GM19193 (cell line): Measurements from ENCODE around the gene RAB34.

ENCODE experiments used
- POLR2A ChIP-seq: IDR thresholded peaks from 4 replicates; pipeline ENCODE4 v1.6.1; 2011; ENCODE audit not compliant: insufficient read depth, insufficient read length; ENCODE audit errors: extremely low read depth

The RAB34 gene, protein sequence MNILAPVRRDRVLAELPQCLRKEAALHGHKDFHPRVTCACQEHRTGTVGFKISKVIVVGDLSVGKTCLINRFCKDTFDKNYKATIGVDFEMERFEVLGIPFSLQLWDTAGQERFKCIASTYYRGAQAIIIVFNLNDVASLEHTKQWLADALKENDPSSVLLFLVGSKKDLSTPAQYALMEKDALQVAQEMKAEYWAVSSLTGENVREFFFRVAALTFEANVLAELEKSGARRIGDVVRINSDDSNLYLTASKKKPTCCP

DNA sequence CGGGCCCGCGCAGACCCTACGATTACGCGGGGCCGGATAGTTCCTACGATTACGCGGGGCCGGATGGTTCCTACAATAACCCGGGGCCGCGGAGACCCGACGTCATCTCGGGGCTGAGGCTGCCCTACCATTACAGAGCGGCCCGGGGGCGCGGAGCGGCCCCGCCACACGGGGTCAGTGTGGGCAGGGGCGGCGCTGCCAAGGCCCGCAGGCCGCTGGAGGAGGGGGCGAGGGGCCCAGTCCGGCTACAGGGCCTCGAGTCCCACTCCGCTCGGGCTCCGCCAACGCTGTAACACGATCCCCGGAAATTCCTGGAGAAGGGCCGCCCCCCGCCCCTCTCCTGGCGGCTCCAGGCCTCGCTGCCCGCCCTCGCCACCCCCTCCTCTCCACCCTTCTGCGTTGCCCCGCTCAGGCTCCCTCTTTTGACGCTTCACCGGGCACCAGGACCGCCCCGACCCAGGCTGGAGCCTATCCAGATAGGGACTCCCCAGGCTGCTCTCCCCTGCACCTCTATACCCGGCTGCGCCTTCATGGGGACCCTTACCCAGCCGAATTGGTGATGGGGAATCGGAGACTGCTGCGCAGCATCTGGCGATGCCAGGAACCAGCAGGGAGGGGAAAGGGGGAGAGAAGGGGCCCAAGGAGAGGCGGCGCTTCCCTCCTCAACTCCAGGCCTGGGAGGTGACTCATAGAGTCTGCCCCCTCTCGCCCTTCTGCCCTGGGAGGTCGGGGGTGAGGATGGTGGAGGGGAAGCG, at the start of gene RAB34:
Gene RAB34, minus strand, starts transcription at position 291 of the 755 bp plus-strand sequence. CDS start 602 bp downstream, outside the sequence.
- TF ChIP-seq POLR2A, result no peak

DNA sequence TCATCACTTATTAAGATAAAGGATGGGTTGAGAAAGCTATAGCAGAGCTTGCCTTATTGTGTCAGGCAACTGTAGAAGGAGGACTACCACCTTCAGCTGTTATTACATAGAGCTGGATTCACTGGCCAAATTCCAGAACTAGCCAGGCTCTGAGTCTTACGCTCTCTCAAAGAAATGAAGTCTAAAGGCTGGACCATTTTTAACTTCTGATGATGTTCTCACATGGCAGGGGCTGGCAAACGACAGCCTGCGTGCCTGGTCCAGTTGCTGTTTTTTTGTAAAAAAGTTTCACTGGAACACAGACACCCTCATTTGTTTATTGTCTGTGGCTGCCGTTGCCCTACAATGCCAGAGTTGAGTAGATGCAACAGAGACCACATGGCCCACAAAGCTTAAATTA, 47.4 kb upstream of the RAB34 start:
- TF ChIP-seq POLR2A, result no peak

DNA sequence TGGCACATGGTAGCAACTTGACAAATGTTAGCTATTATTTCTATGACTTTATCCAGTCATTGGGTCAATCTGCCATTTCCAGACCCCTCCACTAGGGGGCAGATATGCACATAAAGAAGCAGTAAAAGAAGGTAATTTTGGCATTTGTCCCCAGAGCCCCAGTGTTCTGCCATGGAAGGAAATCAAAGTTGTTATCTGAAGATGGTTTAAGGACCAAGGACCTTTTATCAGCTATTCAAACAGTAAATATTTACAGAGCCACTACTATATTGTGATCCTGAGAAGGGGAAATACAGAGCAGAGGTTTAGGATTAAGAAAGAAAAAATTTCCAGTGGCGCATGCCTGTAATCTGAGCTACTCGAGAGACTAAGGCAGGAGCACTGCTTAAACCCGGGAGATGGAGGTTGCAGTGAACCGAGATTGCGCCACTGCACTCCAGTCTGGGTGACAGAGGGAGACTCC, 46.2 kb upstream of the RAB34 start:
- TF ChIP-seq POLR2A, result no peak

DNA sequence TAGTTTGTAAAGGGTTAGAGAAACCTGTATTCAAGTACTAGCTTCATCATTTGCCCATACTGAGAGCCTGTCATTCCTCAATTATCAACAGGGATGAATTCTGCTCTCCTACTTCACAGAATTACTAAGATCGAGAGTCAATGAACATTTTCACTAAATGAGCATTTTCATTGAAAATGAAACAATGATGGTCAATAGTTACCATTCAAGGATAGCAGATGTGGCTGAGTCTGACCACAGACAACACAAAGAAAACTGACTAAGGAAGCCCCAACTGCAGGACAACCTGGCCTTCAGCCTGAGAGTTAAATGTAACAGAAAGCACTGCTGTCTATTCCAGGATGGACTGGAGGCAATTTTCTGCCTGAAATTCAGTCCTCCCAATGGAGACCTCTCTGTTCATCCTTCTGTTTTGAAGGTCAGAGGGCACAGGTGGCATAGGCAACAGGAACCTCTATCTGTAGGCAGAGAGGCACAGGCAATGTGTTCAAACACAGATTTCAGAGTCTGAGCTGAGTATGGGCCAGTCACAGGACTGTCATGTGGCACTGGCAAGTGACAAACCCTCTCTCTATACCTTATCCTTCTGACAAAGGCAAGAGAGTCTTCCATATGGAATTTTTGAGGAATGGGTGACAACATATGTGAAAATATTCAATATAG, 45.6 kb upstream of the RAB34 start:
- no peak for TF ChIP-seq POLR2A

DNA sequence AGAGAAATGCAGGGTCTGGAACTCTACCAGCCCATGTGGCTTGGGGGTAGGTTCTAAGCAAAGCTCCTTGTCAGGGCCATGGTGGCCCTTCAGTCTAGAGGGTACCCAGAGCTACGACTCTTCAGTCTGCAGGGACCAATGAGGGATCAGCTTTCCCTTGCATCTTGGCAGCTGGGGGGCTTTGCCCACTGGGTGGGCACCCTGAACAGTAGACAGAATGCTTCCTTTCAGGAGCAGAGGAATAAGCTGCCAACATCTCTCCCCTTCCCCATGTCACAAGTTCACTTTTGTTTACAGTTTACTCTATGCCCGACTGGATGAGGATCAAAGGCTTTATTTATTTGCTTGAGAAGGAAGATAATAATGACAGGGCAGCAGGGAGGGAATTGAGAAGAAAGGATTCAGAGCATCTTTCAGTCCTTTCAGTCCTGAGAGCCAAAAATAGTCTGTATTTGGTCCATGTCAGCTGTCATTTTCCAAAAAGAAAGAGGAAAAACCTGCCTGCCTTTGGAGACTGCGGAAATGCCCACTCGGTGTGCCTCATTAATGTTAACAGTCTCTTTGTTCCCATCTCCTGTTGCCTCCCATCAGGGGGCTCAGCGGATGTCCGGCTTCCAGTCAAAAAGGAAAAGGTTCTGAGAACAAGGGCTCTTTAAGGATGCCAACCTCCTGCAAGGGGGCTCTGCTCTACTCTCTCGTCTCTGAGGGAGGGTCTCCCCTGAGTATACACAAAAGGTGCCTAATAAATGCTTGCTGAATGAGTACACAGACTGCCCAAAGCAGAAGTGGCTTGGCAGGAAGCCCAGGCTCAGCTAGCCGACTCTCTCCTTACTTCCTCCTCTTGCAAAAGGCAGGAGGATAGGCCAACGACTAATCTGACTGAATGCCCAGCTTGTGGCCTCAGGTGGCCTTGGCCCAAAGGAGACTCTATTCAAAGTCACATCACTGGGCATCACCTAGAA, 43.2 kb upstream of the RAB34 start:
- no peak for TF ChIP-seq POLR2A

DNA sequence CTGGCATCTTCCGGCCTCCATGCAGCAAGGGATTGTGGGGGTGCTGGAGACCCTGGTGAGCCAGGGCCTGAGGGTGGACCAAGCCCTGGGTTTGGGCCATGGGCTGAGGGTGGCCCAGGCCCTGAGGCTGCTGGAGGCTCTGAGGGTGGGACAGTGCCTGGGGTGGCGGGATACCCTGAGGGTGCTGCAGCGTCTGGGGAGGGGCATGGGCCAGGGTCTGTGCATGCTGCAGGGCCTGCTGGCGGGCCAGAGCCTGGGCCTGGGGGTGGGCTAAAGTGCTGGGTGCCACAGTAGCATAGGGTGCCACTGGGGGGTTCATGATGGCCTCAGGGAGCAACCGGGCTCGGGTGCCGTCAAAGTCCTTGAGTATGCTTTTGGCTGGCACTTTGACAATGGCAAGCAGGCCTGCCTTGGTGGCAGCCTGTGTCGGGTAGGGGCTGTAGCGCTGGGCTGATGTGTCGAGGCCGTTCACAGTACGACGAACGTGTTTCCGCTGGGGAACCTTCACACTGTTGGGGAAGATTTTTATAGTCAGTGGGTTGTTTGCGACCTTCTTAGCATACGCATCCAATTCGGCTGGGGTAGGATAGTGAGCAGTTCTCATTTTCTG, 41.7 kb upstream of the RAB34 start:
- TF ChIP-seq POLR2A, result no peak

DNA sequence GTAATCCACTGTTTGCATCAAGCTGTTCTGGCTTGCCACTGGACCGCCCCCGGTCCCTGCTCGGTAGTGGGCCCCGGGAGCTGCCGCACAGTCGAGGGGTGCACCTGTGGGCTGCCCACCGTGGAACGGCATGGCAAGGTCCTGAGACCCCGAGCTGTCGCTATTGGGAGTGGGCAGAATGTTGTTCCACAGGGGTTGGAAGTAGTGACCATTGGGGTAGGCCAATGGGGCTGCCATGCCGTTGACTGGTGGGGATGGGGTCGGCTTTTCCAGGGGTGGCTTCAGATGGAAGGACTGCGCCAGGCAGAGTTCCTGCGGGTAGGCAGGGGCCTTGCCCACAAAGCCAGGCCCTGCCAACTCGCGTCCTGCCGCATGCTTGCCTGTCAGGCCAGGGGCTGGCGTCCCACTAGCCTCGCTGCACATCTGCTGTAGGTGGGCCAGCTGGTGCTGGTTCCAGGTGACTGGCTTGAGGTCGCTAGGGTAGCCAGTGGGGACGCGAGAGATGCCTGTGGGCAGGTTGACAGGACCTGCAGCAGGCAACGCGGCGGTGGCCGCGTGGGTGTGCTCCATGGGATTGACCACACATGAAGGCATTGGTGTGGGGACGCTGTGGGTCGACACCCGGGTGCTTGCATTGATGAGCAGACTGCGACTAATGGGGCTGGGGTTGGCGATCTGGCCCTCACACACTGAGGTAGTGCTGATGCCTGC, 40.9 kb upstream of the RAB34 start:
- TF ChIP-seq POLR2A, result no peak

DNA sequence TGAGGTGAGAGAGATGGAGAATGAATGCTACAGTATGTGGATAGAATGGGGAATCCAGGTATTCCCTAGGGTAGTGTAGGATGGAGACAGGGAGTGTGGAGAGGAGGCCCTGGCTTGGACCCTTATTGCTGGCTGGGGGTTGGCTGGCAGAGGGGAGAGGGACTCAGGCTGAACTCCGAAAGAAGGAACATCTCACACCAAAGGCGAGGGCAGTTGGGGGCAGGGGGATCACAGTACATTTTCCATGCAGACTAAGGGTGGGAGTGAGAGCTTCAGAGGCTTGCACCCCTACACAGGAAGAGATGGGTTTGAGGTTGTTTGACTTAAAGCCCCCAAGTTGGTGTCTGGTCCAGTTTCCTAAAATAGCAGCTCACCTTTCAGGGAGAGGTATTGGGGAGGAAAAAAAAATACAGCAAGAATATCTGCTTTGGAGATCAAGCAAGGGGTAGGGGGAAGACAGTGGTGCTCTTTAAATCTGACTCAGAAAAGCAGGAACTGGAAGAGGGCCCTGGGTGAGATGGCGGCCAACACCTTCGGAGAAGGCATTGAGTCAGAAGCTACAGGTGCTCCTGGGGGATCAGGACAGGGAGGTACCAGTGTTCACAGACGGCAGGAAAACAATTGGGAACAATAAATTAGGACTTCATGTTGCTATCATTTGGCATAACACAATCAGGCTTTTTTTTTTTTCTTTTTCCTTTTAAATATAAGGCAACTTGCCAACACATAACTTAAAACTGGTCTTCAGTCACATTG, 38.6 kb upstream of the RAB34 start:
- TF ChIP-seq POLR2A, result no peak

DNA sequence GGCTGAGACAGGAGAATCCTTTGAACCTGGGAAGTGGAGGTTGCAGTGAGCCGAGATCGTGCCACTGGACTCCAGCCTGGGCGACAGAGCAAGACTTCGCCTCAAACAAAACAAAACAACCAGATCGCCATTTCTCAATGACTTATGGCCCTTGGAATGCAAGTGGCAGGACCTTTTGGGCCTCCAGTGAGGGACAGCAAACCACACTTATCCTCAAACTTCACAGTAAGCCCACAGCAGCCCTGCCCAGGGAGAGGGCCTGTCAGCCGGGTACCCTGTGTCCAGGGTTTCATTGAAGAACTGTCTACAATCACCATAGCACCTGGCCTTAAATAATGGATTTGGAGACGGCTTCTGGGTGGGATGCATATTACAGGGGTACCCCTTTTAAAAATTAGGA, 37.8 kb upstream of the RAB34 start:
- no peak for TF ChIP-seq POLR2A

DNA sequence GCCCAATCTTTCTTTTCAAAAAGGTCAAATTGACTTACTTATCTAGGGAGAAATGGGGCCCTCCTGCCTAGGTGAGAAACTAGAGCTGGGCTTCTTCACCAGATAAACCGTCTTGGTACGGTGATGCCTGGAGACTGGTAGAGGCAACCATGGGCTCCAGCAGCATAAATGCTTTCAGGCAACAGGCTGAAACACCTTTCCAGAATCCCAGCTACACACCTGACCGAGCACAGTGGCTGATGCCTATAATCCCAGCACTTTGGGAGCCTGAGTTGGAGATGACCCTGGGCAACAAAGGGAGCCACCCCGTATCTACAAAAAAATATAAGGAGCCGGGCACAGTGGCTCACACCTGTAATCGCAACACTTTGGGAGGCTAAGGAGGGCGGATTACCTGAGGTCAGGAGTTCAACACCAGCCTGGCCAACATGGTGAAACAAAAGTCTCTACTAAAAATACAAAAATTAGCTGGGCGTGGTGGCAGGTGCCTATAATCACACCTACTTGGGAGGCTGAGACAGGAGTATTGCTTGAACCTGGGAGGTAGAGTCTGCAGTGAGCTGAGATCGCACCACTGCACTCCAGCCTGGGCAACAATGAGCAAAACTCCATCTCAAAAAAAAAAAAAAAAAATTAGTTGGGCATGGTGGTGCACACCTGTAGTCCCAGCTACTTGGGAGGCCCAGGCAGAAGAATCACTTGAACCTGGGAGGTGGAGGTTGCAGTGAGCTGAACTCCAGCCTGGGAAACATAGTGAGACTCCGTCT, 34.1 kb upstream of the RAB34 start:
- TF ChIP-seq POLR2A, result no peak

DNA sequence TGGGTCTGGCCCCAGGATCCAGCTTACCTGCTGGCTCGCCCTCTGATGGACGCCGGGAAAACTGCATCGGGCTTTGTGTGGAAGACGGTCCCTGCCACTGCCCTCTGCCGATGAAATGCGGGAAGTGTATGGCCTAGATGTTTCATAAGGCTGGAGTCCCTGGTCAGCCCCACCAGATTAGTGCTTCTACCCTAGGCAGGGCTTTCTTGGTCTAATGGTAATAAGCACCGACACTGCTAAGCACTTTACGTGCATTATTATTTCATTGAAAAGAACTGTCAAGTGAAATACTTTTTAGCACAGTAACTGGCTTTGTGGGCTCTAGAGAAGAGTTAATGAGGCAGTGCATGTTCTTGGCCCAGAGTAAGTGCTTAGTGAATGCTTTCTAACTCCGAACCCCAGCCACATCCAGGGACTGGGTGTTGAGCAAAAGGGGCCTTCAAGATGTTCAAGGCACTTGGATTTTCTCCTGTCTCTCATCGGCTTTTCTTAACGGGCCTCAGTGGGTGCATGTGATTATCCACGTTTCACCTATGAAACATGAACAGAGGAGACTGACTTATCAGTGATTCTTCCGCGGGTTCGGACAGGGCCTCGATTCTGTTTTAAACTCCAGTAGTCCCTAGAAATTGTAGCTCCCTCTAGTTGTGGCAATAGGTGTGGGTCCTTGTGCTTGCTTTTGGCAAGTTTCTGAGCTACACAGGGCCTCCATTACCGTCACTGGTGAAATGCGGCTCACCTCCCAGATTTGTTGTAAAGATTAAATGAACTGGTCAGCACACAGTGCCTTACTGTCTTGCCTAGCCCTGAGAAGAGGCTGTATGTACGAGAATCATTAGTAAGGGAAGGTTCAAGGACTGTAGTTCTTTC, 32.7 kb upstream of the RAB34 start:
- TF ChIP-seq POLR2A, result no peak
